DND-41 (cell line): ENCODE data around the gene PTPRO.

Experiments
- ATAC-seq: fragments of 200-7000 bp; cut with Tn5 transposase; 3 replicates; pipeline ENCODE4 v1.9.1; 2021; ENCODE audit warnings: low read depth; ENCODE audit not compliant: insufficient read depth
- DNase-seq: peaks from one replicate; pipeline ENCODE4 v3.0.0-alpha.2; 2020
- H2AFZ ChIP-seq: 2 replicates; pipeline ENCODE4 v1.6.0; 2012; ENCODE audit warnings: low read depth, low read length
- H3K27ac ChIP-seq: 2 replicates; pipeline ENCODE4 v1.5.1; 2012; ENCODE audit warnings: low read length, inconsistent platforms
- H3K27me3 ChIP-seq: fragments of 200-600 bp; sonication (generic); 2 replicates; pipeline ENCODE4 v1.6.0; 2012; ENCODE audit warnings: low read length, mild to moderate bottlenecking, inconsistent platforms; ENCODE audit not compliant: insufficient read depth, poor library complexity
- H3K36me3 ChIP-seq: 2 replicates; pipeline ENCODE4 v1.5.1; 2012; ENCODE audit warnings: low read length, inconsistent platforms; ENCODE audit not compliant: insufficient read depth
- H3K4me1 ChIP-seq: 2 replicates; pipeline ENCODE4 v1.5.1; 2012; ENCODE audit warnings: mild to moderate bottlenecking, low read length; ENCODE audit not compliant: insufficient read depth
- H3K4me2 ChIP-seq: 2 replicates; pipeline ENCODE4 v1.6.0; 2012; ENCODE audit warnings: mild to moderate bottlenecking, moderate library complexity, low read length, inconsistent platforms; ENCODE audit not compliant: insufficient read depth
- H3K4me3 ChIP-seq, 2 experiments: fragments of 200-600 bp in 1 of 2; shearing (Covaris generic) in 1 of 2; 2 replicates each; pipeline ENCODE4 v1.5.1; 2012 to 2016; ENCODE audit warnings: inconsistent platforms in 2 of 2, low read length in 2 of 2, mild to moderate bottlenecking in 2 of 2, low read depth in 1 of 2, moderate library complexity in 1 of 2
- H3K79me2 ChIP-seq: 2 replicates; pipeline ENCODE4 v1.6.0; 2012; ENCODE audit warnings: low read length, inconsistent platforms; ENCODE audit not compliant: insufficient read depth
- H3K9ac ChIP-seq: 2 replicates; pipeline ENCODE4 v1.6.0; 2012; ENCODE audit warnings: low read depth, mild to moderate bottlenecking, inconsistent platforms, low read length, moderate library complexity
- H3K9me3 ChIP-seq: 2 replicates; pipeline ENCODE4 v1.5.1; 2012; ENCODE audit warnings: low read length, moderate library complexity, mild to moderate bottlenecking, inconsistent platforms; ENCODE audit not compliant: insufficient read depth, severe bottlenecking
- H4K20me1 ChIP-seq: 2 replicates; pipeline ENCODE4 v1.6.0; 2012; ENCODE audit warnings: low read length; ENCODE audit not compliant: insufficient read depth
- EZH2 ChIP-seq: IDR thresholded peaks from 3 replicates; pipeline ENCODE4 v1.6.1; 2012; ENCODE audit warnings: borderline replicate concordance, low read depth, mild to moderate bottlenecking, moderate library complexity, low read length, inconsistent platforms; ENCODE audit not compliant: severe bottlenecking
- TF ChIP-seq, protein P1 (sequence below): IDR thresholded peaks from 2 replicates; pipeline ENCODE4 v1.5.1; 2012; ENCODE audit warnings: borderline replicate concordance, low read length, moderate library complexity, mild to moderate bottlenecking; ENCODE audit not compliant: poor library complexity, severe bottlenecking; ENCODE audit errors: extremely low read depth

Gene PTPRO

DNA sequence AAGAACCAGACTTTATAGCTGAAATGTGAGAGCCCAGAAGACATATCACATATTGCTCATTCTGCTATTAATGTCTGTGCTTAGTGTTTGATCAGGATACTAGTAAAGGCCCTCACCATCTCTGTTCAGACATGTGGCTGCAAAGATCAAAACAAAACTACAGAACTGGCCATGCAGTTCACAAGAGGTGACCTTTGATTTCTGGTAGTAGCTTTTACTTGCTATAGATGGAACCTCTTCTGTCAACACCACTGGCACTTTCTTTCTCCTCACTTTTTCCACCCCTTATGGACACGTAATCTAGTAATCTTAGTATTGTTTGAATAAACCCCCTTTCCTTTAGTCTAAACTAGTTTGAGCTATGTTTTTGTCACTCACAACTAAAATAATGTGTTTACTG lies 252.0 kb downstream of the PTPRO start:
- no peak for TF ChIP-seq EZH2
- TF ChIP-seq, protein P1, sequence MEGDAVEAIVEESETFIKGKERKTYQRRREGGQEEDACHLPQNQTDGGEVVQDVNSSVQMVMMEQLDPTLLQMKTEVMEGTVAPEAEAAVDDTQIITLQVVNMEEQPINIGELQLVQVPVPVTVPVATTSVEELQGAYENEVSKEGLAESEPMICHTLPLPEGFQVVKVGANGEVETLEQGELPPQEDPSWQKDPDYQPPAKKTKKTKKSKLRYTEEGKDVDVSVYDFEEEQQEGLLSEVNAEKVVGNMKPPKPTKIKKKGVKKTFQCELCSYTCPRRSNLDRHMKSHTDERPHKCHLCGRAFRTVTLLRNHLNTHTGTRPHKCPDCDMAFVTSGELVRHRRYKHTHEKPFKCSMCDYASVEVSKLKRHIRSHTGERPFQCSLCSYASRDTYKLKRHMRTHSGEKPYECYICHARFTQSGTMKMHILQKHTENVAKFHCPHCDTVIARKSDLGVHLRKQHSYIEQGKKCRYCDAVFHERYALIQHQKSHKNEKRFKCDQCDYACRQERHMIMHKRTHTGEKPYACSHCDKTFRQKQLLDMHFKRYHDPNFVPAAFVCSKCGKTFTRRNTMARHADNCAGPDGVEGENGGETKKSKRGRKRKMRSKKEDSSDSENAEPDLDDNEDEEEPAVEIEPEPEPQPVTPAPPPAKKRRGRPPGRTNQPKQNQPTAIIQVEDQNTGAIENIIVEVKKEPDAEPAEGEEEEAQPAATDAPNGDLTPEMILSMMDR, result no peak
- H3K9me3 ChIP-seq, result no peaks in the 10 kb centered on the region
- H3K4me3 ChIP-seq, result no peak overlapping the region
- no peaks in the 10 kb centered on the region for H3K27me3 ChIP-seq
- peaks cover 36% of the 10 kb centered on the region for H3K4me1 ChIP-seq
- DNase-seq (no peak), ATAC-seq (no peak)
- no peak overlapping the region for H3K27ac ChIP-seq
- no peak overlapping the region for H3K4me2 ChIP-seq
- H3K9ac ChIP-seq, result no peak overlapping the region
- H3K36me3 ChIP-seq, result no peaks in the 10 kb centered on the region
- H4K20me1 ChIP-seq, result no peaks in the 10 kb centered on the region
- H2AFZ ChIP-seq, result no peak overlapping the region
- no peaks in the 10 kb centered on the region for H3K79me2 ChIP-seq

GRCh38 chr12:15575671-15576541 lies 253.6 kb downstream of the PTPRO start:
- H3K27ac ChIP-seq, result 0 out of 2 replicates have a peak overlapping the region, but pooled peaks have one; percentile 24

GRCh38 chr12:15580431-15580830 lies 258.1 kb downstream of the PTPRO start:
- H4K20me1 ChIP-seq, result no peaks in the 10 kb centered on the region
- DNase-seq (peak; percentile 29), ATAC-seq (peak; percentile 47; the same call in 2 of the 3 replicates)
- no peak overlapping the region for H3K9ac ChIP-seq
- no peak for TF ChIP-seq EZH2
- TF ChIP-seq, protein P1, result peak; percentile 66
- H3K27me3 ChIP-seq, result no peaks in the 10 kb centered on the region
- peak overlapping the region; percentile 2; the same call in 1 of the 2 replicates for H2AFZ ChIP-seq
- H3K79me2 ChIP-seq, result no peaks in the 10 kb centered on the region
- no peak overlapping the region for H3K4me3 ChIP-seq
- no peaks in the 10 kb centered on the region for H3K9me3 ChIP-seq
- H3K27ac ChIP-seq, result no peak overlapping the region
- no peak overlapping the region for H3K4me2 ChIP-seq
- H3K36me3 ChIP-seq, result no peaks in the 10 kb centered on the region
- peaks cover 37% of the 10 kb centered on the region for H3K4me1 ChIP-seq

More at GRCh38 chr12:15575671-15576541, 253.6 kb downstream of the PTPRO start:
- H3K27me3 ChIP-seq, result no peaks in the 10 kb centered on the region
- no peaks in the 10 kb centered on the region for H4K20me1 ChIP-seq
- H3K4me2 ChIP-seq, result no peak overlapping the region
- H3K79me2 ChIP-seq, result no peaks in the 10 kb centered on the region
- DNase-seq (no peak), ATAC-seq (no peak)
- peaks cover 31% of the 10 kb centered on the region for H3K4me1 ChIP-seq
- no peaks in the 10 kb centered on the region for H3K9me3 ChIP-seq
- H3K9ac ChIP-seq, result no peak overlapping the region
- H3K36me3 ChIP-seq, result no peaks in the 10 kb centered on the region
- no peak overlapping the region for H3K4me3 ChIP-seq
- no peak for TF ChIP-seq EZH2
- TF ChIP-seq, protein P1, result no peak
- peak overlapping the region; percentile 43 for H2AFZ ChIP-seq
